ENCODE data around the gene UNC45A.
A peak's percentile ranks its signal among the peaks of the same experiment; 100 is the strongest.

GRCh38 chr15:90934256-90934948, 683 bp upstream of the UNC45A start:
- TF ChIP-seq CTCF (IDR thresholded peaks at IDR 0.05 in 8 of 11, conservative IDR thresholded peaks at IDR 0.05 in 3 of 11) (peak; percentile 81 to 97 (median 95)), POLR2A (IDR thresholded peaks at IDR 0.05) (no peak)
